Activated CD8-positive, alpha-beta memory T cell treated with anti-CD3 and anti-CD28 coated beads for 4 hours (primary cell): ENCODE data around the gene MYO9A.

Experiments
- DNase-seq, 2 donors: peaks; one replicate each; pipeline ENCODE4 v3.0.0-alpha.2; 2020; ENCODE audit warnings: low read depth in 2 of 2

MYO9A gene

GRCh38 chr15:71781965-71782265 lies 336.0 kb downstream of the MYO9A start:
- DNase-seq = no peak

- no peak for DNase-seq
These were observed 336.6 kb downstream of the MYO9A start for GRCh38 chr15:71781179-71781964.

GRCh38 chr15:71780115-71780976 lies 337.6 kb downstream of the MYO9A start:
- peak in 1 of 2 donors; percentile 11 for DNase-seq

- no peak for DNase-seq
These were observed 338.7 kb downstream of the MYO9A start for GRCh38 chr15:71779073-71779797.

DNA sequence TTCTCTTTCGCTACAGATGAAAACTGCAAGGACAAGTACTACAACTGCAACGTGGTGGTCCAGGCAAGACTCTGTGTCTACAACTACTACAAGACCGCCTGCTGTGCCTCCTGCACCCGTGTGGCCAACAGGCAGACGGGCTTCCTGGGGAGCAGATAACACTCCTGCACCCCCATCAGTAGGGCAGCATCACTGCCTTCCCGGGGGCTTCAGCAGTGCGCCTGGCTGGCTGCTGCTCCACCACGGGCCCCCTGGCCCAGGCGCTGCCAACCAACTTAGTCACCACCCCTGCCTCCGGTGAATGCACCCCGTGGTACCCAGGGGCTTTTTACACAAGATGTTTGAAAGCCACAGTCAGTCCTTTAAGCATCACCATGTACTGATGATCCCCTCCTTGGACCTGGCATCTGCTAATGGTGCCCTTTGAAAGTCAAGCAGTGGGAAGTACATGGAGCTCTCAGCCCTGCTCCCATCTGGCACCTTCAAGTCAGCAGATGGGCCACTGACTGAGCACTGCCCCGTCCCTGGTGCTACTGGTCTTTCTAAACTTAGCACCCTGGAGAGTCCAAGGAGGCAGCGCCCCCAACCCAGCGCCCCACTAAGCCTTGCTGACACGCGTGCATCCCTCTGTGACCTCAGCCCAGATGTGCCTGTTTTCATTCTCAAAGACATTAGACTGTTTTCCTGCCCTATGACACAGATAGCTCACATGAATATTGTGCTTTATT lies 340.6 kb downstream of the MYO9A start:
- DNase-seq = no peak

DNA sequence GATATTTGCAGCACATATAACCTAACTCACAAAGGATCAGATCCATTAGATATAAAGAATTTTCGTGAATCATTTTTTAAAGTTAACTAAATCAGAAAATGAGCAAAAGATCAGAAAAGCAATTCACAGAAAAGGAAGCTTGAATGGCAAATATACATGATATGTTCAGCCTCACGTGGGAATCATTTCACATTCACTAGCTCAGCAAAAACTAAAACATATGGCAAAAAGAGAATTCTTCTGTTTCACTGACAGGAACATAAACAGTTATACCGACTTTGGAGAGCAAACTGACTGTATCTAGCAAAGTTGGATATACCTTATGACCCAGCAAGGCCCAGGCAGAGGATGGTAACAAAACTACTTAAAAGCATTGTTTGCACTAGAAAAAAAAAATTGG lies 341.6 kb downstream of the MYO9A start:
- no peak for DNase-seq

DNA sequence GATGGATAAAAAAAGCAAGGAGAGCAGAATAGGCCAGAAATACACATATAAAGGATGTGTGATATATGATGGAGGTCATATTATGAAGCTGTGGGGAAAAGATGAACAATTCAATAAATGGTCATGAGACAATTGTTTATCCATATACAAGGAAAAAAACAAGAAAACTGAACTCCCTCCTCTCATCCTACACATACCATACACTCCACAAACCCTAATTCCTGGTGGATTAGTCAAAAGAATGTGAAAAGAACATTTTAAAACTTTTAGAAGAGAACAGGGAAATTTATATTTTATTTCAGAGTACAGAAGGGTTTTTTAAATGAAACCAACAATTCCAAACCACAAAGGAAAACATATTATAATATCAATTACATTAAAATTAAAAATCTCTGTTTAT lies 342.1 kb downstream of the MYO9A start:
- no peak for DNase-seq

DNA sequence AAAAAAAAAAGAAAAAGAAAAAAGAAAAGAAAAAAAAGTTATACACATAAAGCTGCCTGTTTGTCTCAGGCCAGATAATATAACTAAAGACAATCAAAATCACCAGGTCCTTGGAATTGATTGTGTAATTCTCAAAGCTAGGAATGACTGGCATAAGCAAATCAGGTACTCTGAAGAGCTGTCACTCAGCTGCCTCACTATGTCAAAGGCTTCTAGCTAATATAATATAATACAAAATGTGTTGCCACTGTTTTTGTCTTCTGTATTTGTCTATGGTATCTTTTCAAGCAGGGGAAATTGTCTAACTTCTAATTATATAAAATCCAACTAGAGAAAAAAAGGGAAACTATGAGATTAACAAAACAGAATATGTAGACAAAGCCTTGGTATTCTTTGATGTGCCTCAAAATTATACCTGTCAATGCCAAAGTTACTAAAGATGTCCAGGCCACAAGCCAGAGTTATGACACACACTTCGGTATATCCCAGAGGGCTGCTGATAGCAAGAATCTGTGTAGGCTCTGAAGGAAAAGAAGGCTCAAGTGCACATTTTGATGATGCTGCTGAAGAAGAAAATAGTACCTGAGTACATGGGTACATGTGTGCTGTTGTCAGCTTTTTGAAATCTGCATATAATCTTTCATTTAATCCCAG lies 344.6 kb downstream of the MYO9A start:
- DNase-seq = no peak
